Gastroesophageal sphincter (tissue), 3 donors: ENCODE measurements around the gene SLC35F3.
"Not testable (repeated sequence)": the region's sequence is repeated elsewhere in the genome, so short reads cannot be mapped to it uniquely, and the experiment has no call there.

ENCODE experiments used
- POLR2A ChIP-seq, 2 donors: fragments of 450-650 bp; IDR thresholded peaks; one replicate each; pipeline ENCODE4 v1.6.1; 2017; ENCODE audit warnings: antibody characterized with exemption in 2 of 2, mild to moderate bottlenecking in 2 of 2, moderate library complexity in 1 of 2
- POLR2AphosphoS5 ChIP-seq: sonication (generic); formaldehyde crosslinking; IDR thresholded peaks from one replicate; pipeline ENCODE4 v1.6.1; 2017; ENCODE audit warnings: antibody characterized with exemption
- TF ChIP-seq, protein P1 (sequence below), 4 experiments: fragments of 200-600 bp in 2 of 4; fragments of 450-650 bp in 2 of 4; sonication (generic) in 1 of 4; IDR thresholded peaks; one replicate each; pipeline ENCODE4 v1.5.1; 2017 to 2019; ENCODE audit warnings: antibody characterized with exemption in 4 of 4, mild to moderate bottlenecking in 2 of 4, moderate library complexity in 2 of 4

DNA sequence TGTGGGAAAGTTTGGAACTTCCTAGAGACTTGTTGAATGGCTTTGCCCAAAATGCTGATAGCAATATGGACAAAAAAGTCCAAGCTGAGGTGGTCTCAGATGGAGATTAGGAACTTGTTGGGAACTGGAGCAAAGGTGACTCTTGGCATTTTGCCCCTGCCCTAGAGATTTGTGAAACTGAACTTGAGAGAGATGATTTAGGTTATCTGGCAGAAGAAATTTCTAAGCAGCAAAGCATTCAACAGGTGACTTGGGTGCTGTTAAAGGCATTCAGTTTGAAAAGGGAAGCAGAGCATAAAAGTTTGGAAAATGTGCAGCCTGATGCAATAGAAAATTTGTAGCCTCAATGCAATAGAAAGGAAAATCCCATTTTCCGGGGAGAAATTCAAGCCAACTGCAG, 306.0 kb downstream of the SLC35F3 start:
- not testable (repeated sequence) for TF ChIP-seq POLR2AphosphoS5; POLR2A (IDR thresholded peaks at IDR 0.05)
- TF ChIP-seq, protein P1, sequence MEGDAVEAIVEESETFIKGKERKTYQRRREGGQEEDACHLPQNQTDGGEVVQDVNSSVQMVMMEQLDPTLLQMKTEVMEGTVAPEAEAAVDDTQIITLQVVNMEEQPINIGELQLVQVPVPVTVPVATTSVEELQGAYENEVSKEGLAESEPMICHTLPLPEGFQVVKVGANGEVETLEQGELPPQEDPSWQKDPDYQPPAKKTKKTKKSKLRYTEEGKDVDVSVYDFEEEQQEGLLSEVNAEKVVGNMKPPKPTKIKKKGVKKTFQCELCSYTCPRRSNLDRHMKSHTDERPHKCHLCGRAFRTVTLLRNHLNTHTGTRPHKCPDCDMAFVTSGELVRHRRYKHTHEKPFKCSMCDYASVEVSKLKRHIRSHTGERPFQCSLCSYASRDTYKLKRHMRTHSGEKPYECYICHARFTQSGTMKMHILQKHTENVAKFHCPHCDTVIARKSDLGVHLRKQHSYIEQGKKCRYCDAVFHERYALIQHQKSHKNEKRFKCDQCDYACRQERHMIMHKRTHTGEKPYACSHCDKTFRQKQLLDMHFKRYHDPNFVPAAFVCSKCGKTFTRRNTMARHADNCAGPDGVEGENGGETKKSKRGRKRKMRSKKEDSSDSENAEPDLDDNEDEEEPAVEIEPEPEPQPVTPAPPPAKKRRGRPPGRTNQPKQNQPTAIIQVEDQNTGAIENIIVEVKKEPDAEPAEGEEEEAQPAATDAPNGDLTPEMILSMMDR (IDR thresholded peaks at IDR 0.05): not testable (repeated sequence)
